Esophagus (tissue), 2 donors: ENCODE measurements around the gene LUZP2. TPM values are rescaled to one million over a fixed set of nuclear protein-coding genes. Genes with fewer than 3 reads are reported as not detected.

ENCODE experiments used
- H3K27ac ChIP-seq, 2 donors: one replicate each; pipeline ENCODE4 v1.5.1; 2013; ENCODE audit warnings: low read depth in 2 of 2, mild to moderate bottlenecking in 2 of 2, inconsistent platforms in 1 of 2, low read length in 1 of 2, moderate library complexity in 1 of 2
- H3K27me3 ChIP-seq, 2 donors: one replicate each; pipeline ENCODE4 v1.6.1; 2013; ENCODE audit warnings: low read length in 2 of 2, control low read depth in 1 of 2, mild to moderate bottlenecking in 1 of 2; ENCODE audit not compliant: insufficient read depth in 2 of 2, control insufficient read depth in 1 of 2
- H3K36me3 ChIP-seq, 2 donors: one replicate each; pipeline ENCODE4 v1.6.1; 2013; ENCODE audit warnings: low read length in 1 of 2; ENCODE audit not compliant: control insufficient read depth in 2 of 2, insufficient read depth in 2 of 2
- H3K4me1 ChIP-seq, 2 donors: one replicate each; pipeline ENCODE4 v1.6.1; 2013; ENCODE audit warnings: low read length in 1 of 2; ENCODE audit not compliant: control insufficient read depth in 2 of 2, insufficient read depth in 2 of 2
- H3K4me3 ChIP-seq, 2 donors: one replicate each; pipeline ENCODE4 v1.5.1; 2013; ENCODE audit warnings: low read length in 2 of 2, mild to moderate bottlenecking in 2 of 2, low read depth in 1 of 2, moderate library complexity in 1 of 2
- H3K9me3 ChIP-seq, 2 donors: one replicate each; pipeline ENCODE4 v1.6.1; 2013; ENCODE audit warnings: mild to moderate bottlenecking in 2 of 2, low read depth in 1 of 2, low read length in 1 of 2, moderate library complexity in 1 of 2; ENCODE audit not compliant: control insufficient read depth in 2 of 2, insufficient read depth in 1 of 2
- WGBS, 2 donors: extraction: QIAGEN DNeasy Blood & Tissue Kit; methylation state at CpG; one replicate each; pipeline ENCODE4 v1.1.7; 2013; 5-methylcytosine and 5-hydroxymethylcytosine counted together
- polyA plus RNA-seq, 2 donors: library from polyadenylated mRNA; stranded (reverse); fragments of 200-250 nt; gene quantifications; one replicate each; pipeline ENCODE4 v1.2.3, GENCODE V29; 2013
- donor health status: healthy with polysubstance abuse.
- donor health status: Bipolar disorder and iron deficiency.

The LUZP2 gene
- polyA plus RNA-seq, 2 donors: 0.20 TPM

- 77 to 90% methylated on average over 1 of the region's 1 CpG for WGBS, 2 donors
- H3K4me1 ChIP-seq: no peaks in the 10 kb centered on the region
- H3K27me3 ChIP-seq: no peaks in the 10 kb centered on the region
- H3K9me3 ChIP-seq: no peaks in the 10 kb centered on the region
- H3K36me3 ChIP-seq: no peaks in the 10 kb centered on the region
- H3K27ac ChIP-seq: no peak overlapping the region
- H3K4me3 ChIP-seq: no peak overlapping the region
These were observed 352.0 kb downstream of the LUZP2 start for GRCh38 chr11:24848857-24849256.

DNA sequence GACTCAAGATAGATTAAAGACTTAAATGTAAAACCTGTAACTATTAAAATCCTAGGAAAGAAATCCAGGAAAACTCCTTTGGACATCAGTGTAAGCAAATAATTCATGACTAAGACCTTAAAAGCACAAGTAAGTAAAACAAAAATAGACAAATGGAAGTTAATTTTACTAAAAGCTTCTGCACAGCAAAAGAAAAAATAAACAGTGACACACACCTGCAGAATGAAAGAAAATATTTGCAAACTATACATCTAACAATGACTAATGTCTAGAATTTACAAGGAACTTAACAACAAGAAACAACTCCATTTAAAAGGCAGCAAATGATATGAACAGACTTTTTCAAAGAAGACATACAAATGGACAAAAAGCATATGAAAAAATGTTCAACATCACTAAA is 359.1 kb downstream of the LUZP2 start:
- Histone ChIP-seq H3K27me3 (no peaks in the 10 kb centered on the region), H3K36me3 (no peaks in the 10 kb centered on the region), H3K27ac (no peak overlapping the region), H3K9me3 (peaks cover 0 to 7% of the 10 kb centered on the region in 2 donors), H3K4me1 (no peaks in the 10 kb centered on the region), H3K4me3 (no peak overlapping the region)

GRCh38 chr11:24859801-24860300 is 363.0 kb downstream of the LUZP2 start:
- Histone ChIP-seq H3K27me3 (no peaks in the 10 kb centered on the region), H3K4me1 (no peaks in the 10 kb centered on the region), H3K36me3 (no peaks in the 10 kb centered on the region), H3K4me3 (no peak overlapping the region), H3K27ac (no peak overlapping the region), H3K9me3 (peaks cover 4% of the 10 kb centered on the region in 2 donors)
- 85% methylated on average over 9 of the region's 9 CpGs for WGBS, 2 donors

DNA sequence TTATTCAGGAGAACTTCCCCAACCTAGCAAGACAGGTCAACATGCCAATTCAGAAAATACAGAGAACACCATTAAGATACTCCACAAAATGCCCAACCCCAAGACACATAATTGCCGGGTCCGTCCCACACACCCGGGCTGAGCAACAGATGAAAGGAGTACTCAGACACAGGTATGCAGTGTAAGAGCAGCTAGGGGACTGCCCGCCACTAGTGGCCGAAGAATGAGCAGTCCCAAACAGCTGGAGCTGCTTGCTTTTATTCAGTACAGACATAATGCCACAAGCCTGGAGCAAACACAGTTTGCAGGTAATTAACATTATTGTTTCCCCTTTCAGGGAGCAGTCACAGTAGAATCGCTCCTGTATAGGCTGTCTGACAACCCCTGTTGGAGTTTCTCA is 364.6 kb downstream of the LUZP2 start:
- H3K4me3 ChIP-seq: no peak overlapping the region
- 93 to 96% methylated on average over 6 of the region's 6 CpGs for WGBS, 2 donors
- no peaks in the 10 kb centered on the region for H3K4me1 ChIP-seq
- H3K36me3 ChIP-seq: no peaks in the 10 kb centered on the region
- H3K27ac ChIP-seq: no peak overlapping the region
- no peaks in the 10 kb centered on the region for H3K27me3 ChIP-seq
- peaks cover 4% of the 10 kb centered on the region in 2 donors for H3K9me3 ChIP-seq

GRCh38 chr11:24866743-24867142 is 369.9 kb downstream of the LUZP2 start:
- Histone ChIP-seq H3K4me1 (no peaks in the 10 kb centered on the region), H3K27me3 (peaks cover 0 to 2% of the 10 kb centered on the region in 2 donors), H3K27ac (no peak overlapping the region), H3K9me3 (no peaks in the 10 kb centered on the region), H3K36me3 (no peaks in the 10 kb centered on the region), H3K4me3 (no peak overlapping the region)
- 69 to 71% methylated on average over 4 of the region's 4 CpGs for WGBS, 2 donors

- no peaks in the 10 kb centered on the region for H3K4me1 ChIP-seq
- H3K4me3 ChIP-seq: no peak overlapping the region
- no peak overlapping the region for H3K27ac ChIP-seq
- H3K27me3 ChIP-seq: peaks cover 0 to 2% of the 10 kb centered on the region in 2 donors
- WGBS, 2 donors: 85 to 97% methylated on average over 1 of the region's 1 CpG
- no peaks in the 10 kb centered on the region for H3K9me3 ChIP-seq
- H3K36me3 ChIP-seq: no peaks in the 10 kb centered on the region
These were observed 373.2 kb downstream of the LUZP2 start for GRCh38 chr11:24870048-24870447.

GRCh38 chr11:24872186-24872585 is 375.3 kb downstream of the LUZP2 start:
- no peaks in the 10 kb centered on the region for H3K36me3 ChIP-seq
- H3K4me3 ChIP-seq: no peak overlapping the region
- H3K4me1 ChIP-seq: no peaks in the 10 kb centered on the region
- H3K27me3 ChIP-seq: peaks cover 0 to 2% of the 10 kb centered on the region in 2 donors
- no peaks in the 10 kb centered on the region for H3K9me3 ChIP-seq
- no peak overlapping the region for H3K27ac ChIP-seq
- WGBS, 2 donors: 92 to 96% methylated on average over 2 of the region's 2 CpGs

- Histone ChIP-seq H3K36me3 (no peaks in the 10 kb centered on the region), H3K4me3 (no peak overlapping the region), H3K27ac (no peak overlapping the region), H3K9me3 (no peaks in the 10 kb centered on the region), H3K27me3 (peaks cover 0 to 2% of the 10 kb centered on the region in 2 donors), H3K4me1 (no peaks in the 10 kb centered on the region)
These were observed 375.9 kb downstream of the LUZP2 start for GRCh38 chr11:24872651-24873311.

DNA sequence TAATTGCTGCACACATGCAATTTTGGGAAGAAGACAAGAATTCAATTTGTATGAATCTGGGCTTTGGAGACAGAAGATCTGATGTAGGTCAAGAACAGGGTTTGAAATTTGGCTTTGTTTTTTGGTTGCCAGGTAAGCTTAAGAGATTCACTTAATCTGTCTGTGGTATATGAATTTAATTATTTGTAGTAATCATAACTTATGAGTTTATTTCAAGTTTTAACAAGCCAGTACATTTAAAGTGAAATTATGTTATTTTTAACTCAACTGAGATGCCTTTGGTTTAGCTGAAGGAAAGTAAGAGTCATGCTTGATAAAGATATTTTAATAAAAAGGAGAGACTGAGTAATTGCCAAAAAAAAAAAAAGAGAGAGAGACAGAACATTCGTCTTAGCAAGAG is 384.1 kb downstream of the LUZP2 start:
- no peak overlapping the region for H3K27ac ChIP-seq
- H3K4me1 ChIP-seq: no peaks in the 10 kb centered on the region
- no peak overlapping the region for H3K4me3 ChIP-seq
- WGBS, 2 donors: 42 to 46% methylated on average over 1 of the region's 1 CpG
- H3K27me3 ChIP-seq: no peaks in the 10 kb centered on the region
- no peaks in the 10 kb centered on the region for H3K9me3 ChIP-seq
- no peaks in the 10 kb centered on the region for H3K36me3 ChIP-seq

GRCh38 chr11:24885580-24886173 is 388.8 kb downstream of the LUZP2 start:
- no peak overlapping the region for H3K27ac ChIP-seq
- no peaks in the 10 kb centered on the region for H3K9me3 ChIP-seq
- no peaks in the 10 kb centered on the region for H3K36me3 ChIP-seq
- no peak overlapping the region for H3K4me3 ChIP-seq
- WGBS, 2 donors: 63 to 73% methylated on average over 4 of the region's 4 CpGs
- no peaks in the 10 kb centered on the region for H3K4me1 ChIP-seq
- no peaks in the 10 kb centered on the region for H3K27me3 ChIP-seq
